G401.6 (cell line): ENCODE data around the gene PCF11.
"Not testable (repeated sequence)": the region's sequence is repeated elsewhere in the genome, so short reads cannot be mapped to it uniquely, and the experiment has no call there.

Experiments used
- FAIRE-seq: peaks from 2 replicates; lab custom pipeline; 2012; peaks lifted over from hg19 to GRCh38; lab: Jason Lieb, UNC

Gene PCF11

DNA sequence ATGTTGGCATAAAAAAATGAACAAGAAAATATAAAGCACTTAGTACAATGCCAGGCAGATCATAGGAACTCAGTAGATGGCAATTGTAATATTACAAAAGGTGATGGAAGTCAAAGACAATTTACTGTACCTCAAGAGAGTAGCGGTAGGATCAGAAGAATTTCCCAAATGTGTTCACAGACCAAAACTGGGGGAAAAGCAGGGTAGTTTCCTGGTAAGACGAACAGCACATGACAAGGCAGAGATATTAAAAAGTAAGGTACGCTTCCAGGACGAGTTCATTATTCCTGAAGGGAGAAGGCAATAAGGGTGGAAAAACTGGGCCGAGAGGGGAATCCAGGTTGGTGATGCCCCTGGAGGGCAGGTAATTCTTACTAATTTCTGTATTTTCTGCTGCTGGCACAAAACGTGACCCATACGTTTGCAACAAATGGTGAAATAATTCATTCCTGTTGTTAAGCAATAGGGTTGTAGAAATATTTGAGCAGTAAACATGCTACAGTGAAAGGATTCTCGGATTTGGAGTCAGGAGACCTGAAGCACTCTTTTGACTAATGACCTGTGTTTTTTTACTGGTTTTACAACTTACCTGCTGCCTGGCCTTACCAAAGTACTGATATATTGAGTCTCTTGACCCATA, 35.8 kb downstream of the PCF11 start:
- no peak for FAIRE-seq

DNA sequence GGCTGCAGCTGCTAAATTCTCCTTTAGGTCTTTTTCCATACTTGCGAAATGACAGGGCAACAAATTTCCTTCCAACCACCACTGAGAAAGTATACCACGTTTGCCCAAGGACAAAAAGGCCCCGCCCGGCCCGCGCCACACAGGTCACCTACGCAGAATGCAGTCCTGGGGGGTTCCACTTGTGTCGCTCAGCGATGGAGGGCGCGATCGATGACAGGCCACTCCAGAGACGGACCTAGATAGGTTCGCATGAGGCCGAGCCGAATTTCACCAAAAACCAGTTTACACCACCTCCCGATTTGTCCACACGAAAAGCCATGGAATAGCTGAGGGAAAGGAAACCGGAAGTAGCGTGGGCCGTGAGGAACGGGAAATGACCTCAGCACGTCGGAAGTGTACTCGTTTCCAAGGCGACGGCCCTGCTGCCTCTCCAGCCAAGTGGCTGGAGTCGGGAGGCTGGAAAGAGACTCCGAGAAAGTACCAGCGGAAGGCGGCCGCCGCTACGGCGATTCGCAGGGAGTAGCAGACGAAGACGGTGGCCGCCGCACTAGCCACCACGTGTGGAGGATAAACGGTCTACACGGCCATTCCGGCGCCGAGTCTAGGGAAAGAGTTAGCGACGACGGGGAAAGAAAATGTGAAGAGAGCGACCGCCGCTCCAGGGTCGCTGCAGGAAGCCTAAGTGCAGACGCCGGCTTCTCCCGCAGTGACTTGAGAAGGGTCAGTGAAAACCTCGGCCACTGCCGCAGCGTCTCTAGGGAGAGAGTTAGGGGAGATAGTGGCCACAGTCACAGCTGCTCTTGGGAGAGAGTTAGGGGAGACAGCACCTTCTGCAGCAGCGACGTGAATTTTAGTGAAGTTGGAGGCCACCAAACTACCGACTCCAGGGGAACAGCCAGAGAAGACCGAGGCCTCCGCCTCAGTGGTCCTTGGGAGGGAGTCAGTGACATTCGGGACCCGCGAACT, 36.7 kb downstream of the PCF11 start, which contains the start of gene ANKRD42:
Gene ANKRD42, plus strand, starts transcription at position 398 of the 966 bp plus-strand sequence. CDS start 959 bp downstream, outside the sequence.
- peak; percentile 91 for FAIRE-seq

DNA sequence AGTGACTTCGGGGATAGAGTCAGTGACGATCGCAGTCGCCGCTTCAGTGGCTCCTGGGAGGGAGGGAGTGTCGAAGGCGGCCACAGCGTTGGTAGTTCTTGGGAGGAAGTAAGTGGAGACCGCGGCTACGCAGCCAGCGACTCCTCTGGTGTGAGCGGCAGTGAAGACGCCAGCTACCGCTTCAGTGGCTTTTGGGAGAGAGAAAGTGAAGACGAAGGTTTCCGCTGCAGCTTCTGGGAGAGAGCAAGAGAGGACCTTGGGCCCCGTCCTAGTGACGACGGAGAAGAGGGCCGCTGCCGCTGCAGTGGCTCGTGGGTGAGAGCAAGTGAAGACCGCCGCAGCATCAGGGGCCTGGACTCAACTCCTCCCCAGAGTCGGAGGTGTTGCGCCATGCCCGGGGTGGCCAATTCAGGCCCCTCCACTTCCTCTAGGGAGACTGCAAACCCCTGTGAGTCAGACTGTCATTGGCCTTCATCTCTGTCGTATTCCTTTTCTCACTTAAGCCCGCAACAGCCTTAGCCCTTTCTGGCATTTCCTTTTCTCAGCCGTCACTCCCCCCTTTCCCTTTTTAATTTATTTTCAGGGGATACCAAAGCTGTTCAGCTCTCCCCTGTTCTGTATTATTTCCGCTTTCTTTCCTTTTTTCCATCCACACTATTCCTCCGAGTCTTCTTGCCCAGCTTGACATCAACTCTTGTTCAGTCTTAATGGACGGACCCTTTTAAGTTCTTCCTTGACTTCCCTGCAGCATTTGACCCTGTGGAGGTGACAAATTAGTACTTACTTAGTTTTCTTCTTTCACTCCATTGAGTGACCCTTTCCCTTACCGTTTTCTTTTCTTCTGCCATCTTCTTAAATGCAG, 37.6 kb downstream of the PCF11 start:
- no peak for FAIRE-seq

DNA sequence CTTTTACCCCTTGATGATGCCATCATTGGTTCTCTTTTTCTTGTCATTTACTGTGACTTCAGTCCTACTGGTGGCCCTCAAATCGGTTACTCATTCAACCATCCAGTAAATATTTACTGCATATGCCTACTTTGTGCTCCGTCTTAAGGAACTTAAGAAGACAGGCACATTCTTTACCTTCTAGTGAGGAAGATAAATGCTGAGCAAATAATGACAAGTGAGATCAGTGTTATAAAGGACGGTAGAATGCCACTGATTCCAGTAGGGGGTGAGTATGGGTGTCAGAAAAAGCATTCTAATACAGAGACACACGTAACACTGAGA, 38.2 kb downstream of the PCF11 start:
- FAIRE-seq: no peak

DNA sequence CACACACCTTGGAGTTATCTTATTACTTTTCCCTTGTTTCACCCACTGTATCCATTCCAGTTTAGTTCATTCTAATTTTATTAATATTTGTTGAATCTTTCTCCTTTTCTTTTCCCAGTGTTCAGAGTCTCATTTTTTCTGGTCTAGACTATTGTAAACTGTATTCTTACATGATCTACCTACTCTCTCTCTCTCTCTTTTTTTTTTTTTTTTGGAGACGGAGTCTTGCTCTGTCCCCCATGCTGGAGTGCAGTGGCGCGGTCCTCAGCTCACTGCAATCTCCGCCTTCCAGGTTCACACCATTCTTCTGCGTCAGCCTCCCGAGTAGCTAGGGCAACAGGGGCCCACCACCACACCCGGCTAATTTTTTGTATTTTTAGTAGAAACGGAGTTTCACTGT, 38.7 kb downstream of the PCF11 start:
- no peak for FAIRE-seq

DNA sequence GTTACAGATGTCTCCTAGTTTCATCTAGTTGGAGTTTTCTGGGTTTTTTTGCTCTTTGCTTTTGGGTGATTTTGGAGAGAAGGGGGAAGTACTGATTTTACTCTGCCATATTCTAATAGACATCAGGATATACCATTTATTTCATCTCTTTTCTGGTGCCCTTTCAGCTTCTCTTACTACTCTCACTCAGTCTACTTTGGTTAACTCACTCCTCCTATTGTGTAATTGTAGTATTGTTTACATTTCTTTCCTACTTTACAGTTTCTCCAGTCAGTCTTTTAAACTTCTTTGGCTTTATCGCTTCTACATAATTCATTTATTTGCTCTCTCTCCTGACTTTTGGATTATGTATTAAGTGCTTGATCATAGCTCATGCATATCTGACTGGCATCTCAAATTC, 43.1 kb downstream of the PCF11 start:
- no peak for FAIRE-seq

DNA sequence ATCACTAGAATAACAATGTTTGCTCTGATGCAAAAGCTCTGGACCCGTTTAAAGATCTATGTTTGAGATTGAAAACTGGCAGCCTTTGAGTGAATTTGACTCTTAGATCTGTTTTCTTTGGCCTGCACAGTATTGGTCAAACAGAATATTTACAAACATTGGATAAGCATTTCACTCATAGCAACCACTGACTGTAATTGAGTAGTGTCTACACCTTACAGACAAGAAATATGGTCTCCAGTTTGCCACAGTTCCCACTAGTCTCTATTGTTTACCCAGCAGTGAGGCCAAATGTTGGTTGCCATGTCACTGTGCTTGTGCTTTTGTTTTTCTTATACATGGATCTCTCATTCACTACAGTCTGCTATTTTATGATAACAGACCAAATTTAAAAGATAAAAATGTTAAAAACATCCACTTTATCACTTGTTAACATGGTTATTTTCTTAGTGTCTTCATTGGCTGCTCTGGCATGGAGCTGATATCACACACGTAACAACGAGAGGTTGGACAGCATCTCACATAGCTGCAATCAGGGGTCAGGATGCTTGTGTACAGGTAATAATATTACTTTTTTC, 48.8 kb downstream of the PCF11 start:
- no peak for FAIRE-seq

DNA sequence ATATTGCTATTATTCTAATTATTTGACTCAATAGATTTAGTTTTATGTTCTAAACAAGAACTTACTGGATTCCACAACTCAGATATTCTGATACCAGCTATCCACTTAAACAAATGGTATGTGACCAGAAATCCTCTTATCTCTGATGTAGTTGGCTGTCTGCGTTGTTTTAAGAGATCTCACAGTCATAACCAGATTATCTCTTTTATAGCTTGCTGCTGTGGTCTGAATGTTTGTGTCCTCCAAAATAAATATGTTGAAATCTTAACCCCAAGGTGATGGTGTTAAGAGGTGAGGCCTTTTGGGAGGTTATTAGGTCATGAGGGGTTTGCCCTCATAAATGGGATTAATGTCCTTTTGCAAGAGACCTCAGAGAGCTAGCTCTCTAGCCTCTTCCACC, 49.3 kb downstream of the PCF11 start:
- FAIRE-seq: no peak

DNA sequence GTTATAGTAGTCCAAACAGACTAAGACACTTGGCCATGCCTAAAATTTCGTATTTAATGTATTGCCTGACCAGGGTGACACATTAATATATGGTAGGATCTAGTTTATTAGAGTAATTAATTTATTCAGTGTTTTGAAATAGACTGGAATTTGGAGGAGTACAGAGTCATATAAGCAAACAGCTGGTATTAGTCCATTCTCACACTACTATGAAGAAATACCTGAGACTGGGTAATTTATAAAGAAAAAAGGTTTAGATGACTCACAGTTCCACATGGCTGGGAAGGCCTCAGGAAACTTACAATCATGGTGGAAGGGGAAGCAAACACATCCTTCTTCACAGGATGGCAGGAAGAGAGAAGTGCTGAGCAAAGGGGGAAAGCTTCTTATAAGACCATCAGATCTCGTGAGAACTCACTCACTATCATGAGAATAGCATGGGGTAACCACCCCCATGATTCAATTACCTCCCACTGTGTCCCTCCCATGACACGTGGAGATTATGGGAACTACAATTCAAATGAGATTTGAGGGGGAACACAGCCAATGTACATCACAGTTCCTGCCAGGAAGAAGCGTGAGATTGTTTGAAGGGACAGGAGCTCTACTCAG, 49.9 kb downstream of the PCF11 start:
- FAIRE-seq: not testable (repeated sequence)

DNA sequence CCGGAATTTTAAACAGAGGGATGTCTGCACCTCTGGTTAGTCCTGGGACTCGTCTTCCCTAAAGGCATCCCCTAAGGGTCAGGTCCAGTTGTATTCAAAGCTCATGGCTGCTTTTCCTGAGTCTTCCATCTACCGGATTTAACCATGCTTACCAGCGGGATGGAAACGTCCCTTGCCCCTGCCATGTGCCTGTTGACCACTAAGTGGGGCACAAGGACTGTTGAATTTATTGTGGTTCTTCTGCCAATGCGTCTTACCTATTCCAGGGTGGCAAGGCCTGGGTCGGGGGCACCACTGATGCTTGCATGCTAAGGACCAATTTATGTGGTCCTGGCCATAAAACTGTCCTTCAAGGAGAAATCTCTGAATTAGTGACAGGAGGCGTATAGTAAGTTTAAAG, 62.2 kb downstream of the PCF11 start:
- FAIRE-seq: no peak

DNA sequence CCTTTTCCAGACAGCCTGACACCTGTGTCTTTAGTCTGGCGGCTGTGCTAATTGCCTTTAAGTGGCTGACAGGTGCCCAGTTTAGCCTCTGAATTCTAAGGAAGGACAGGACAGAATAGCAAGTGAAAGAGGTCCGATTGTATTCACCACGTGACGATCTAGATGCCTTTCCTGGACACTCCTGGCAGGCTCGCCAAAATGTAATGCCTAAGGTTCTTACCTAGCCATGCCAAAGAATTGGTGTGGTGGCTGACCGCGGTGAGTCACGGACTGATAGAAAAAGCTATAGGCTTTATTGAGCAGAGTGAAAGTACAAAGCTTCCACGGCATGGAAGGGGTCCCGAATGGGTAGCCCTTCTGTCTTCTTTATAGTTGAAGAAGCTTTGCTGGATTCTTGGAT, 63.3 kb downstream of the PCF11 start:
- no peak for FAIRE-seq

DNA sequence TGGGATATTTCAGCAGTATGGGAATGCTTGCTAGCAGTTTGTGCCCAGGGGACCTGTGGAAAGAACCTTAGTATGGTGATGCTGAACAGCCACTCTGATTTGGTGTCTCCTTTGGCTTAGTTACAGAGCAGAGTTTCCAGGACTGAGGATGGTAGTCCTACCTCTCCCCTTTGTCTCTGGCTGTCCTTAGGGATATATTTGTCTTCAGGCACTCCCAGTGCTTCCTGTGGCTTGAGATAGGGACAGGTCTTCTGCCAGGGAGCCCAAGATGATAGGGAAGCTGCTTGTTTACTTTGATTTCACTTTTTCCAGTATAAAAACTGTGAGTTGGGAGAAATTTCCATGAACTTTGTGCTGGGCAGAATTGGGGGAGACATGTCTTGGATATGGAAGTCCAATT, 64.8 kb downstream of the PCF11 start:
- no peak for FAIRE-seq

DNA sequence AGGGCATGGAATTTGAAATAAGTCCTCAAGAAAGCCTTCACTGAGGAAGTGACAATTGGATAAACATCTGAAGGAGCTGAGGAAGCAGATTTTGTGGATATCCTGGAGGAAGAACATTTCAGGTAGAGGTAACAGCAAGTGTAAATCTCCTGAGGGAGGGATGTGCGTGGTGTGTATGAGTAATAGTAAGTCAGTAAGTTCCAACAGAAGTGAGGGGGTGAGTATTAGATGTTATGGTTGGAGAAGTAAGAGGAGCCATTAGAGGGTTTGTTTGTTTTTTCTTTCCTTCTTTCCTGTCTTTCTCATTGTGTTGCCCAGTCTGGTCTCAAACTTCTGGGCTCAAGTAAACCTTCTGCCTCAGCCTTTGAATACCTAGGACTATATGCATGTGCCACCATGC, 65.6 kb downstream of the PCF11 start:
- no peak for FAIRE-seq

DNA sequence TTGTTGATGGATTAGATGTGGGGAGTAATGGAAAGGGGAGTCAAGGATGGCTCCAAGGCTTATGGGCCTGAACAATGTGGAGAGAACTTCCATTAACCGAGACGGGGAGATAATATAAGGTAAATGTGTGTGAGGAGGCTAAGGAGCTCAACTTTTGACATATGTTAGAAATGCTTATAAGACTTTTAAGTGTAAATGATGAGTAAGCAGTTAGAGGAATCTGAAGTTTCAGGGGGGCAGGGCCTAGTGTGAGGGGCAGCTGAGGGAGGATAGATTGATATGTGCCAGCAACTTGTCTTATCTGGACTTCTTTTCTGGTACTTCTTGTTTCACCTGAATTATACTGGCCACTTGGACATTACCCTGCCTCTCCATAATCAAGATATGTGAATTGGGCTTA, 66.5 kb downstream of the PCF11 start:
- FAIRE-seq: no peak

DNA sequence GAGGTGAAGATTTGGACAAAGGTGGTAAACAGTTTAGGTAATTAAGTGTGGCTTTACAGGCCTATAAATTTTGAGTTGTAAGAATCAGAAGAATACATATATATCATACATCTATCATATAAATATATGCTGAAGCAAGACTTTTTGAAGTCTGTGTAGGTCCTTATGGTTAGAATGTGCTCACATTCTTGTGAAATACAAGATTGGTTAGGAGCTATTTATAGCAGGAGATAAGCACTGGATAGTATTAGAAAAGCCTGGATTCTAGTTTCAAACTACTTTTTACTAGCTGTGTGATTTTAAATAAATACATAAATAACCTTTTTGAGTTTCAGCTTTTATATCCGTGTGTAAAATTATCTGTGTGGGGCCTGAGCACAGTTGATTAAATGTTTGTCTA, 78.9 kb downstream of the PCF11 start:
- no peak for FAIRE-seq
